Activated CD4-positive, alpha-beta T cell treated with anti-CD3 and anti-CD28 coated beads, Interleukin-2, amount 10 ng/mL, durations not matched to agents 24 days and 14 days (primary cell): ENCODE measurements around the gene MXI1. TPM values are rescaled to one million over a fixed set of nuclear protein-coding genes. Genes with fewer than 3 reads are reported as not detected.

ENCODE experiments used
- DNase-seq: peaks from one replicate; pipeline ENCODE4 v3.0.0; 2022
- H3K27ac Mint-ChIP-seq: one replicate; pipeline ENCODE4 v1.8.0; 2022; ENCODE audit warnings: mild to moderate bottlenecking, mixed read lengths
- H3K27me3 Mint-ChIP-seq: one replicate; pipeline ENCODE4 v1.8.0; 2022; ENCODE audit warnings: mixed read lengths
- H3K36me3 Mint-ChIP-seq: one replicate; pipeline ENCODE4 v1.8.0; 2022; ENCODE audit warnings: low read depth, mild to moderate bottlenecking, mixed read lengths
- H3K4me1 Mint-ChIP-seq: one replicate; pipeline ENCODE4 v1.8.0; 2021; ENCODE audit warnings: mixed read lengths
- H3K4me3 Mint-ChIP-seq: one replicate; pipeline ENCODE4 v1.8.0; 2022; ENCODE audit warnings: mild to moderate bottlenecking, moderate library complexity, mixed read lengths
- H3K9me3 Mint-ChIP-seq: one replicate; pipeline ENCODE4 v1.8.0; 2021; ENCODE audit warnings: mixed read lengths
- intact Hi-C: fragments of 100-400 bp; cut with micrococcal nuclease; formaldehyde crosslinking; loops from one replicate; pipeline ENCODE4 v1.15.1; 2023
- total RNA-seq: library from RNA; stranded (reverse); gene quantifications from 2 replicates; pipeline ENCODE4 v1.2.3, GENCODE V29; 2022

The MXI1 gene
- total RNA-seq: 21.8 and 22.7 TPM in 2 replicates

DNA sequence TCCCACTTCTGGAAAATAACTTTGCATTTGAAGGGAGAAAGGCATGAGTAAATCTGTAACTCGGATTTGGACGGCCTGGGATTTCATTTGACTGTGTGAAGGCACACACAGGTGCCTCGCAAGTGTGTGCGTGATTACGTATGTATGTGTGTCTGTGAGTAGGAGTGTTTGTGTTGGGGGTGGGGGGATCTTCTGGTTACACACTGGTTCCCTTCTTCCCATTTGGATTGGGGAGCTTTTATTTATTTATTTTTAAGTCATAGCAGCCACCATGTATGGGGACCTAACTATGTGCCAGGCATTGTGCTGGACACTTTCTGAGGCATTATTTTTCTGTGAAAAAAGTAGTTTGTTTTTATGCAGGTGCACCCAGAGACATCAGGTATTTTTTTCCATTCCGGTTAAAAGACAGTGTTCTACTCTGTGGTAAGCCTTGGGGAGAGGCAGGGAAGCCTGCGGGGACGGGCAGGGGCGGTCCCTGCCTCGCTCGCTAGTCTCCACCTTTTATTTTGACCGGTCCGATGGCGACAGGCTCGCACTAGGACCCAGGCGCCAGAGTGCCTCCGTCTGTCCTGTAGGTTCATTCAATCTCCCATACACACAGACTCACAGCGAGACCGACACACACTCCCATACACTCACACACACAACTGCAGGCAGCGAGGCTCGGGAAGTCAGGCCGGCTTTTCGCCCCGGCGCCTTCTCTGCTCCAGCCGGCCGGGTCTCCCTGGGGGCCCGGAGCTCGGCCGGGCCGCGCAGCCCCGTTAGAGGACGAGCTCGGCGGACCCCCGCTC, at the start of gene MXI1:
Gene MXI1 (plus strand): TSS at position 595 of the 794 bp plus-strand sequence. CDS start 204 bp downstream, outside the sequence.
- intact Hi-C loops: no loop called here
- Mint-ChIP-seq H3K27ac (peak within 1 kb of the TSS; percentile 93), H3K4me1 (peaks cover 43% of the 10 kb centered on the region), H3K4me3 (peak within 1 kb of the TSS; percentile 91), H3K9me3 (no peaks in the 10 kb centered on the region), H3K36me3 (peaks cover 2% of the 10 kb centered on the region), H3K27me3 (peaks cover 30% of the 10 kb centered on the region)
- DNase-seq: peak; percentile 84

DNA sequence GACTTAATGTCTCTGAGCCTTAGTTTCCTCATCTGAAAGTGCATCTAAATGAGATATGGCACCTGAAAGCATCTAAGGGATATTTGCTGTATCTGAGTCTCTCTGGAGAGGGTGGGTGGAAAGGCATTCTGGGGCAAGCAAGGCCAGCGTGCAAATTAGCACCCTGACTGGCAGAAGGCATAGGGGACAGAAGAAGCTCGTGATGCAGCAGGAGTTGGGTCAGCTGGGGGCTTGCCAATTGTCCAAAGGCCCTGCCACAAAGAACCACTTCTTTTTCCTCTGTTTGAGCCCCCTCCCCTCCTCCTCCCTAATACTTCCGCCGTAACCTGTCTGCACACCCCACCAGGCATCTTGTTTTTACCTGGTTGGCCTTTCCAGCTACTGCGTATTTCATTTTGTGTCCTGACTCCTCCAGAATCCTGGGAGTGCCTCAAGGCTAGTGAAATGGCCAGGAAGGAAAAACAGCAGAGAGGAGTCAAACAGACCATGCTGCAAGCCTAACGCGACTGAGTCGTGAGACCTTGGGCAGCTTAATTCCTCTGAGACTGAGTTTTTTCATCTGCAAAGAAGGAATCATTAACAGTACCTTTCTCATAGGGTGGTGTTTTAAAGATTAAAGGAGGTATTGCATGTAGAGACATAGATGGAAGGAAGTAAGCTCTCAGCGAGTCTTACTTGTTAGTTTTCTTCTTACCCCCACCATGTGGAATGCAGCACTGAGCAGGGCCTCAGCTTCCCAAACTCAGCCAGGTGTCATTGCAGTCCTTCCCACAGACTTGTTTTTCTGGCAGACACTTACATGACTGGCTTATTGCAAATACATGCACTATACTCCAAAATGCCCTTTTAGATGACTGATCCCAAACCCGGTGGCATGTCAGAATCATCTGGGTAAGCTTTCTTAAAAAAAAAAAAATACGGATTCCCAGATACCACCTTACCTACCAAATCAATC, 49.1 kb upstream of the MXI1 start:
- intact Hi-C loops: loop anchor here (5.0 kb wide), 1 partner anchor 94 kb away; no protein-coding TSS in a partner anchor
- H3K36me3 Mint-ChIP-seq: peaks cover 2% of the 10 kb centered on the region
- H3K4me3 Mint-ChIP-seq: no peak overlapping the region
- no peak overlapping the region for H3K27ac Mint-ChIP-seq
- peaks cover 79% of the 10 kb centered on the region for H3K27me3 Mint-ChIP-seq
- peaks cover 41% of the 10 kb centered on the region for H3K4me1 Mint-ChIP-seq
- no peaks in the 10 kb centered on the region for H3K9me3 Mint-ChIP-seq
- DNase-seq: no peak

DNA sequence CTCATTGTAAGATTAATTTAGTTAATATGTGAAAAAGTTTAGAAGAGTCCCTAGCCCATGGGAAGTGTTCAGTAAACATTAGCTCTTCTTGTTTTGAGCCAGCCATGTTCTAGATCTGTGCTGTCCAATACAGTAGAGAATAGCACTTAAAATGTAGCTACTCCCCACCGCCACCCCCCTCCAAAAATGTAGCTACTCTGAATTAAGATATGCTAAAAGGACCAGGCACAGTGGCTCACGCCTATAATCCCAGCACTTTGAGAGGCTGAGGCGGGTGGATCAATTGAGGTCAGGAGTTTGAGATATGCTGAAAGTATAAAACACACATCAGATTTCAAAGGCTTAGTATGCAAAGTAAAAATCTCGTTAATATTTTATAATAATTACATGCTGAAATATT, 47.3 kb upstream of the MXI1 start:
- peaks cover 2% of the 10 kb centered on the region for H3K36me3 Mint-ChIP-seq
- no peak overlapping the region for H3K27ac Mint-ChIP-seq
- H3K4me3 Mint-ChIP-seq: no peak overlapping the region
- no peaks in the 10 kb centered on the region for H3K9me3 Mint-ChIP-seq
- H3K27me3 Mint-ChIP-seq: peaks cover 78% of the 10 kb centered on the region
- intact Hi-C loops: no loop called here
- DNase-seq: no peak
- H3K4me1 Mint-ChIP-seq: peaks cover 31% of the 10 kb centered on the region

GRCh38 chr10:110160522-110160921, 46.9 kb upstream of the MXI1 start:
- peaks cover 2% of the 10 kb centered on the region for H3K36me3 Mint-ChIP-seq
- no peak overlapping the region for H3K4me3 Mint-ChIP-seq

GRCh38 chr10:110162741-110163145, 44.7 kb upstream of the MXI1 start:
- no peaks in the 10 kb centered on the region for H3K36me3 Mint-ChIP-seq
- H3K27ac Mint-ChIP-seq: no peak overlapping the region
- DNase-seq: no peak
- intact Hi-C loops: no loop called here
- H3K4me3 Mint-ChIP-seq: no peak overlapping the region
- peaks cover 22% of the 10 kb centered on the region for H3K4me1 Mint-ChIP-seq
- no peaks in the 10 kb centered on the region for H3K9me3 Mint-ChIP-seq
- peaks cover 85% of the 10 kb centered on the region for H3K27me3 Mint-ChIP-seq

More at GRCh38 chr10:110160522-110160921, 46.9 kb upstream of the MXI1 start:
- peaks cover 33% of the 10 kb centered on the region for H3K4me1 Mint-ChIP-seq
- no peak overlapping the region for H3K27ac Mint-ChIP-seq
- no peak for DNase-seq
- H3K9me3 Mint-ChIP-seq: no peaks in the 10 kb centered on the region
- intact Hi-C loops: no loop called here
- H3K27me3 Mint-ChIP-seq: peaks cover 79% of the 10 kb centered on the region

DNA sequence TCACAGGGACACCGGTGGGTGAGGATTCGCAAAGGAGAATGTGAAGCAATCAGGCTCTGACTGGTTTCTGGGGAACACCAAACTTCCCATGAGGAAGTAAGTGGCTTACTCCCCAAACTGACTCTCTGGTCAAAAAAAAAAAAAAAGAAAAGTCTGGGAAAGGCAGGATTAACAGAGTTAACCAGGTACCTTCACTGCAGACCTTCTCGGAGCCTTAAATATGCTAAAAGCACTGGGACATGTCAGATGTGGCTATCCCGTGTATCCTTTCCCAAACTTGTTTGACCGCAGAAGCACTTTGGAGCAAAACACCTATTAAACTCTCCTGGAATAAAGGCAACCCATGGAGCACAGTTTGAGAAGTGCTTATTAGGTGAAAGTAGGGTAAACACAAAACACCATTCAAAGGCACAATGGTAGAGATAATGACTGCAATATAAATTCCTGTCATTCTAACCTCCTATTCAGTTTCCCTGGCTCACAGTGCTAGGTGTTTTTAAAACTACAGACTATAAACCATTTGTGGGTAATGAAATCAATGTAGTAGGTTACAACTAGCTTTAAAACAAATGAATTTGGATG, 44.1 kb upstream of the MXI1 start:
- H3K27ac Mint-ChIP-seq: no peak overlapping the region
- H3K9me3 Mint-ChIP-seq: no peaks in the 10 kb centered on the region
- H3K27me3 Mint-ChIP-seq: peaks cover 85% of the 10 kb centered on the region
- intact Hi-C loops: no loop called here
- DNase-seq: no peak
- H3K4me1 Mint-ChIP-seq: peaks cover 23% of the 10 kb centered on the region
- no peak overlapping the region for H3K4me3 Mint-ChIP-seq
- no peaks in the 10 kb centered on the region for H3K36me3 Mint-ChIP-seq

DNA sequence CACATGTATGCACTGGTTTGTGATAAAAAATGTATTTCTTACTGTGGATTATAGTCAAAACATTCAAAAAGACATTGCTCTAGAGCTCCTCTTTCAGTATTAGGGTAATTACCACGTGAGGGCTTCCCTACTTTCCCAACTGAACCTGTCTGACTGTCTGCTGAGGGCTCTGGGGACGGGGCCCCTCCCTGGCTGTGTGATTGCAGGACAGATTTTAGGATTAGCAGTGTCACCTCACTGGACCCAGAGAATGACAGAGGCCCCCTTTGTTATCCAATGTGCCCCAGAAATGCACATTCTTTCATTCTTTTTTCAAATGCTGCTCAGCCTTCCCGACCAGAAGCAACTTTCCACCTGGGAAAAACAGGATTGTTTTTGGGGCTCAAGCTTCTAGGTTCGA, 43.6 kb upstream of the MXI1 start:
- intact Hi-C loops: loop anchor here (2.0 kb wide), 1 partner anchor 33 kb away; no protein-coding TSS in a partner anchor
- Mint-ChIP-seq H3K4me3 (no peak overlapping the region), H3K36me3 (no peaks in the 10 kb centered on the region), H3K4me1 (peaks cover 24% of the 10 kb centered on the region), H3K27me3 (peaks cover 85% of the 10 kb centered on the region), H3K27ac (no peak overlapping the region), H3K9me3 (no peaks in the 10 kb centered on the region)
- no peak for DNase-seq

DNA sequence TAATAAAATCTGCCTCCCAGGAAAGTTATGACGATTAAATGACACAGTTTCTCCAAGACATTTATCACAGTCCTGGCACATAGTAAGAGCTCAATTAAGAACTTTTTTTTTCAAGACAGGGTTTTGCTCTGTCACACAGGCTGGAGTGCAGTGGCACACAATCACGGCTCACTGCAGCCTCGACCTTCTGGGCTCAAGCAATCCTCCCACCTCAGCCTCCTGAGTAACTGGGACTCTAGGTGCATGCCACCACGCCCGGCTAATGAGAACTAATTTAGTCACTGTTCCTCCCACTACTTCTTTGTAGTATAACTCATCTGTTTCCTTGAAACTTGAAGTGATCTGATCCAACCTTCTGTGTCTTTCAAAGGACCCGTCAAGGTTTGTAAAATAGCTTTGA, 42.2 kb upstream of the MXI1 start:
- Mint-ChIP-seq H3K4me3 (no peak overlapping the region), H3K27me3 (peaks cover 85% of the 10 kb centered on the region), H3K27ac (no peak overlapping the region), H3K36me3 (no peaks in the 10 kb centered on the region), H3K9me3 (no peaks in the 10 kb centered on the region), H3K4me1 (peaks cover 32% of the 10 kb centered on the region)
- DNase-seq: no peak
- intact Hi-C loops: loop anchor here (2.0 kb wide), 1 partner anchor 32 kb away; no protein-coding TSS in a partner anchor

- intact Hi-C loops: no loop called here
- no peaks in the 10 kb centered on the region for H3K36me3 Mint-ChIP-seq
- no peak overlapping the region for H3K27ac Mint-ChIP-seq
- H3K27me3 Mint-ChIP-seq: peaks cover 82% of the 10 kb centered on the region
- DNase-seq: no peak
- H3K9me3 Mint-ChIP-seq: no peaks in the 10 kb centered on the region
- no peak overlapping the region for H3K4me3 Mint-ChIP-seq
- H3K4me1 Mint-ChIP-seq: peaks cover 39% of the 10 kb centered on the region
Measured at GRCh38 chr10:110167149-110167548, 40.3 kb upstream of the MXI1 start.

DNA sequence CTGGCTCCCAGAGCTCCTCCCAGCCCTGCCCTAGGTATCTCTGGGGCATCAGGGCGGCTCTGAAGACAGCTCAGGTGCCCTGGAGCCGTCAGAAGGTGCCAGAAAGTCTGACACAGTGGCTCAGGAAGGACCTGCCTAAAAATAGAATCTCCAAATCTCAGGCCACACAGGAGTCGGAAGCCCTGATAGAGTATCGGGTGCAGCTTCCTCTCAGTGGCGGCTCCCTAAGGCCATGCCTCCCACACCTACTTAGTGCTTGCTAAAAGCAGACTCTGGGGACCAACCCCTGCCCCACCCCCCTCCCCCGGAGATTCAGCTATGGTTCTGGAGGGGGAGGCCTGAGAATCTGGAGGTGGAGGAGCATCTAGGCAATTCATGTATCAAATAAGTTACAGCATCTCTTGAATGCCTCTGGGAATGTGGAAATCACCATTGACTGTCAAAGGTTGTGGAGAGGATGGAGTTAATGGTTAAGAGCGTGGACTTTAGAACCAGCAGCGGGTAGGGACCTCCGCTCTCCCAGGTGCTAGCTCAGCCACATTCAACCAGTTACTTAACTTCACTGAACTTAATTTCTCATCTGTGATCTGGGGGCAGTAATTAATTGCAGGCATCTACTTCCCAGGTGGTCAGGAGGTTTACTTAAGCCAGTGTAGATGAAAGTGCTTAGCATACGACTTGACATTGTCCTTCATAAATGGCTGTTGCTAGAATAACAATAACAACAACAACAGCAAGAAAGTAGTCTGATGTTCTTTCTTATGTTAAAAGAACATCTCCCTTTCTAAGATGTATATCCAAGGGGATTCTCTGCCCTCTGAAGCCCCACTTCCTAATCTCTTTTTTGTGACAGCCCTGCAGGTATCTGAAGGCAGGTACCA, 38.6 kb upstream of the MXI1 start:
- no peaks in the 10 kb centered on the region for H3K36me3 Mint-ChIP-seq
- H3K27ac Mint-ChIP-seq: no peak overlapping the region
- no peaks in the 10 kb centered on the region for H3K9me3 Mint-ChIP-seq
- DNase-seq: no peak
- peak overlapping the region; percentile 38 for H3K4me3 Mint-ChIP-seq
- peaks cover 79% of the 10 kb centered on the region for H3K27me3 Mint-ChIP-seq
- peaks cover 35% of the 10 kb centered on the region for H3K4me1 Mint-ChIP-seq
- intact Hi-C loops: loop anchor here (1.0 kb wide), 1 partner anchor 12 kb away; no protein-coding TSS in a partner anchor

DNA sequence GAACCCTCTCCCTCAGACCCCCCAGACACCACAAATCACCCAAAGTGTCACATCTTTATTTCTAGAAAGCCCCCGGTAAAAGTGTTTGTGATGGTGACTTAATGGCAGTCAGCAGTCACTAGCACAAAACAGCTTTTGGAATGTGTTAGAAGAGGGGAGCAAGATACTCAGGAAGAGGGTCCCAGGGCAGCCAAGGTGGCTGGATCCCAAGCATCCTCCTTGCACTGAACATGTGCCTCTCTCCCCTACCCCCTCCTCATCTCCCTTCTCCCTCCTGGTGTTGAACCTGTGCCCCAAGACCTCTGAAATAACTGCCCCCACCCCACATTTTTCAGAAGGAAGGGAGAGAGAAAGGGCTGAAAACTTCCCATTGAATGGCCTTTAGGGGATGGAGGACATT, 37.8 kb upstream of the MXI1 start:
- H3K4me1 Mint-ChIP-seq: peaks cover 35% of the 10 kb centered on the region
- intact Hi-C loops: no loop called here
- H3K27me3 Mint-ChIP-seq: peaks cover 73% of the 10 kb centered on the region
- H3K36me3 Mint-ChIP-seq: no peaks in the 10 kb centered on the region
- no peak overlapping the region for H3K4me3 Mint-ChIP-seq
- DNase-seq: no peak
- H3K9me3 Mint-ChIP-seq: no peaks in the 10 kb centered on the region
- H3K27ac Mint-ChIP-seq: no peak overlapping the region

DNA sequence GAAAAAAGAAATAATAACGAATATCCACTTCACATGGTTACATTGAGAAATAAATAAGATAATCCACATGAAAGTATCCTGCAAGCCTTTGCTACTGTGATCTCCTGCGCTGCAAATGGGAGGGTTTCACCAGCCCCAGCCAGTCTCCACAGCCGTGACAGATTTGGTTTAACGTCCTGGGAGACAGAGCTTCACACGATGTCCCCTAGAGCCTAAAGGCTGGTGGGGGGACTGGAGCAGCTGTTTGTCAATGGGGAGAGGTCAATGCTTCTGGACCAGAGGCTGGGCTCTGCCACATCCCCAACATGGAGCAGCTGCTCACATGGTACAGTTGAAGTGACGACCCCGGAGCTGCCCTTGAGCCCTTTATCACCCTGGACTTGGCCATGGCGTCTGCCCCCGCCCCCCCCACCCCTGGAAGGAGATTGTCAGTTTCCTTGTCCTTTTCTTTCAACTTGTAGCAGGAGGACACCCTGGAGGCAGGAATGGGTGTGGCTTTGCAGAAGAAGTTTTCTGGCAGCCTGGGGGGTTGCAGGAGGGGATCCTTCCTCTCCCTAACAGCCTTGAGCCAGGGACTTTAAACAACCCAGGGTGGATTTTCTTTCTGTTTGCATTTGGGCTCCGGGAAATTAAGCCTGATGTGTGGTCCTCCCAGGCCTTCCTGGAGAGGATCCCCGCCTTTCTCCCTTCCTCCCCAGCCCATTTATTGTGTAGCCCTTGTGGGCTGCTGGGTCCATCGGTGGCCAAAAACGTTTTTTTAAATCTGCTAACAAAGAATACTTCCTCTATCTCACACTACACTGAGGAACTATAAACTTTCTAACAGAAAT, 37.0 kb upstream of the MXI1 start:
- Mint-ChIP-seq H3K27me3 (peaks cover 74% of the 10 kb centered on the region), H3K36me3 (no peaks in the 10 kb centered on the region), H3K4me3 (no peak overlapping the region), H3K4me1 (peaks cover 31% of the 10 kb centered on the region), H3K9me3 (no peaks in the 10 kb centered on the region), H3K27ac (no peak overlapping the region)
- intact Hi-C loops: no loop called here
- no peak for DNase-seq
